Tibial nerve (tissue), 4 donors: Measurements from ENCODE around the gene LGALS7B. TPM values are rescaled to one million over a fixed set of nuclear protein-coding genes. Genes with fewer than 3 reads are reported as not detected.
"Not testable (repeated sequence)": the region's sequence is repeated elsewhere in the genome, so short reads cannot be mapped to it uniquely, and the experiment has no call there.

ENCODE experiments used
- DNase-seq, 2 donors: peaks; one replicate each; pipeline ENCODE4 v3.0.0-alpha.2; 2019; ENCODE audit warnings: low spot score in 2 of 2
- H3K27ac ChIP-seq, 4 donors: fragments of 200-600 bp; sonication (generic) in 3 of 4; one replicate each; pipeline ENCODE4 v1.5.1; 2017 to 2019; ENCODE audit warnings: mild to moderate bottlenecking in 1 of 4
- H3K27me3 ChIP-seq, 2 donors: fragments of 200-600 bp; sonication (generic) in 1 of 2; one replicate each; pipeline versions ENCODE4 v1.5.1 to v1.6.0; 2017 to 2019
- H3K36me3 ChIP-seq, 3 donors: fragments of 200-600 bp; sonication (generic); one replicate each; pipeline ENCODE4 v1.5.1; 2018 to 2019
- H3K4me1 ChIP-seq, 4 donors: fragments of 200-600 bp; sonication (generic) in 3 of 4; one replicate each; pipeline ENCODE4 v1.5.1; 2017 to 2019
- H3K4me3 ChIP-seq, 4 donors: fragments of 200-600 bp; sonication (generic) in 3 of 4; one replicate each; pipeline ENCODE4 v1.5.1; 2017 to 2019; ENCODE audit warnings: mild to moderate bottlenecking in 1 of 4, moderate library complexity in 1 of 4
- H3K9me3 ChIP-seq, 4 donors: fragments of 200-600 bp; sonication (generic) in 3 of 4; one replicate each; pipeline ENCODE4 v1.5.1; 2017 to 2019
- EP300 ChIP-seq, 2 donors: sonication (generic); formaldehyde crosslinking; IDR thresholded peaks; one replicate each; pipeline ENCODE4 v1.6.1; 2017; ENCODE audit warnings: antibody characterized with exemption in 2 of 2, mild to moderate bottlenecking in 1 of 2
- POLR2A ChIP-seq, 2 donors: fragments of 450-650 bp; IDR thresholded peaks; one replicate each; pipeline ENCODE4 v1.6.1; 2017; ENCODE audit warnings: antibody characterized with exemption in 2 of 2, mild to moderate bottlenecking in 2 of 2, moderate library complexity in 2 of 2
- WGBS, 2 donors: methylation state at CpG; one replicate each; pipeline ENCODE4 v1.1.5; 2018; 5-methylcytosine and 5-hydroxymethylcytosine counted together
- total RNA-seq, 4 donors: library from RNA; depleted of rRNA; stranded (reverse); fragments of >200 nt; gene quantifications; one replicate each; pipeline ENCODE4 v1.1.0, GENCODE V29; 2016
- TF ChIP-seq, protein P1 (sequence below), 5 experiments: fragments of 200-600 bp in 3 of 5; fragments of 450-650 bp in 2 of 5; sonication (generic) in 3 of 5; IDR thresholded peaks; one replicate each; pipeline ENCODE4 v1.5.1; 2016 to 2019; ENCODE audit warnings: antibody characterized with exemption in 5 of 5, mild to moderate bottlenecking in 3 of 5, moderate library complexity in 2 of 5

LGALS7B gene
- total RNA-seq, 4 donors from 2014 or later, result not detected

DNA sequence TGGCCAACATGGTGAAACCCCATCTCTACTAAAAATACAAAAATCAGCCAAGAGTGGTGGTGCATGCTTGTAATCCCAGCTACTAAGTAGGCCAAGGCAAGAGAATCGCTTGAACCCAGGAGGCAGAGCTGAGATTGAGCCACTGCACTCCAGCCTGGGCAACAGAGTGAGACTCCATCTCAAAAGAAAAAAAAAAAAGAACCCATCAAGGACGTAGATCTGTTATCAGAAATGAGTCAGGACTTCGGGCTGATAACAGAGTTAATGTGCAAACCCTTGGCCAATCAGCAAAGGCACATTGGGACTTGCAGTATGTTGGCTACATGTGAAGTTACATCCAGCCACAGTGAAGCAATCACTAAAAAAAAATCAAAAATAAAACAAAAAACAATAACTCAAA, 4.8 kb upstream of the LGALS7B start:
- no peak for DNase-seq
- Histone ChIP-seq H3K27ac (no peak overlapping the region), H3K9me3 (no peaks in the 10 kb centered on the region), H3K4me1 (no peaks in the 10 kb centered on the region), H3K36me3 (no peaks in the 10 kb centered on the region), H3K4me3 (no peak overlapping the region), H3K27me3 (no peaks in the 10 kb centered on the region)
- 78 to 89% methylated on average over 3 of the region's 3 CpGs for WGBS, 2 donors
- TF ChIP-seq POLR2A (IDR thresholded peaks at IDR 0.05), result no peak

- WGBS, 2 donors, result 97 to 98% methylated on average over 7 of the region's 7 CpGs
- TF ChIP-seq, protein P1, sequence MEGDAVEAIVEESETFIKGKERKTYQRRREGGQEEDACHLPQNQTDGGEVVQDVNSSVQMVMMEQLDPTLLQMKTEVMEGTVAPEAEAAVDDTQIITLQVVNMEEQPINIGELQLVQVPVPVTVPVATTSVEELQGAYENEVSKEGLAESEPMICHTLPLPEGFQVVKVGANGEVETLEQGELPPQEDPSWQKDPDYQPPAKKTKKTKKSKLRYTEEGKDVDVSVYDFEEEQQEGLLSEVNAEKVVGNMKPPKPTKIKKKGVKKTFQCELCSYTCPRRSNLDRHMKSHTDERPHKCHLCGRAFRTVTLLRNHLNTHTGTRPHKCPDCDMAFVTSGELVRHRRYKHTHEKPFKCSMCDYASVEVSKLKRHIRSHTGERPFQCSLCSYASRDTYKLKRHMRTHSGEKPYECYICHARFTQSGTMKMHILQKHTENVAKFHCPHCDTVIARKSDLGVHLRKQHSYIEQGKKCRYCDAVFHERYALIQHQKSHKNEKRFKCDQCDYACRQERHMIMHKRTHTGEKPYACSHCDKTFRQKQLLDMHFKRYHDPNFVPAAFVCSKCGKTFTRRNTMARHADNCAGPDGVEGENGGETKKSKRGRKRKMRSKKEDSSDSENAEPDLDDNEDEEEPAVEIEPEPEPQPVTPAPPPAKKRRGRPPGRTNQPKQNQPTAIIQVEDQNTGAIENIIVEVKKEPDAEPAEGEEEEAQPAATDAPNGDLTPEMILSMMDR (IDR thresholded peaks at IDR 0.05), result no peak
- no peak for TF ChIP-seq EP300 (IDR thresholded peaks at IDR 0.05)
- TF ChIP-seq POLR2A (IDR thresholded peaks at IDR 0.05), result no peak
- no peaks in the 10 kb centered on the region for H3K36me3 ChIP-seq
Observed at GRCh38 chr19:38785187-38785699, 3.8 kb upstream of the LGALS7B start.

GRCh38 chr19:38786061-38786460, 2.9 kb upstream of the LGALS7B start:
- not testable (repeated sequence) for H3K9me3 ChIP-seq, H3K4me1 ChIP-seq, H3K27ac ChIP-seq, DNase-seq, H3K36me3 ChIP-seq, H3K4me3 ChIP-seq, H3K27me3 ChIP-seq
- WGBS, 2 donors, result 84 to 88% methylated on average over 3 of the region's 3 CpGs

More at GRCh38 chr19:38785187-38785699, 3.8 kb upstream of the LGALS7B start:
- no peak for DNase-seq
- Histone ChIP-seq H3K9me3 (no peaks in the 10 kb centered on the region), H3K4me3 (no peak overlapping the region), H3K4me1 (no peaks in the 10 kb centered on the region), H3K27me3 (no peaks in the 10 kb centered on the region), H3K27ac (no peak overlapping the region)

- Histone ChIP-seq H3K4me1 (no peaks in the 10 kb centered on the region), H3K27ac (no peak overlapping the region), H3K9me3 (no peaks in the 10 kb centered on the region), H3K4me3 (no peak overlapping the region), H3K27me3 (no peaks in the 10 kb centered on the region), H3K36me3 (no peaks in the 10 kb centered on the region)
- WGBS, 2 donors, result 69 to 78% methylated on average over 10 to 11 of the region's 11 CpGs
- DNase-seq, result no peak
- TF ChIP-seq POLR2A (IDR thresholded peaks at IDR 0.05), result no peak
- TF ChIP-seq, protein P1 (IDR thresholded peaks at IDR 0.05), result no peak
- no peak for TF ChIP-seq EP300 (IDR thresholded peaks at IDR 0.05)
Observed at GRCh38 chr19:38786572-38787265, 2.3 kb upstream of the LGALS7B start.

DNA sequence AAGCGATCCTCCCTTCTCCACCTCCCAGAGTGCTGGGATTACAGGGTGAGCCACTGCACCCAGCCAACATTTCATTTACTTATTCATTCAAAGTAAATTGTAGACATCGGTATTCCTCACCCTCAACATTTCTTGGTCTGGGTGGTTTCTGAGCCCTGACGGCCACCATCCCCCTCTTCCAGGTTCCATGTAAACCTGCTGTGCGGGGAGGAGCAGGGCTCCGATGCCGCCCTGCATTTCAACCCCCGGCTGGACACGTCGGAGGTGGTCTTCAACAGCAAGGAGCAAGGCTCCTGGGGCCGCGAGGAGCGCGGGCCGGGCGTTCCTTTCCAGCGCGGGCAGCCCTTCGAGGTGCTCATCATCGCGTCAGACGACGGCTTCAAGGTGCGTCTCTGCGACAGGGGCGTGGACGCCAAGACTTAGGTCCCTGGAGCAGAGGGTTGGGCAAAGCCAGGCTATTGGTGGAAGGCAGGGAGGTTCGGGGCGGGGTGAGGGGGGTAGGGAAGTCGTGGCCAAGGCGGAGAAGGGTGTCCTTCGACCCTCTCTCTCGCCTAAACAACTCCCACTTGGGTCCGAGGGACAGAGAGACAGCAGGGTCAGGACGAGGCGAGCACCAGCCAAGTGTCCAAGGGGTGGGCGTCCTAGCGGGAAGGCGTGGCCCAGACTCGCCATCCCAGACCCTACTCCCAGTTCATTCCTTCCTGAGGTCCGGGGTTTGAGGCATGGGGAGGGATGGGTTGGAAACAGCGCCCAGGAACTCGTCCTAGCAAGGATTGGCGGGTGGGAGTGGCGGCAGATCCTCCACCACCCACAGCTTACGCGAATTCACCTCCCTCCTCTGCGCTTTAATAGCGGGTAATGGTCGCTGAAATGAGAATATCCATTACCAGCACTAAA, 1.8 kb downstream of the LGALS7B start:
- WGBS, 2 donors, result 51 to 56% methylated on average over 13 to 17 of the region's 49 CpGs
- H3K27me3 ChIP-seq, H3K36me3 ChIP-seq, H3K4me1 ChIP-seq, H3K27ac ChIP-seq, H3K9me3 ChIP-seq, DNase-seq: not testable (repeated sequence)
- H3K4me3 ChIP-seq, result peak overlapping the region in 1 of 4 donors; percentile 32

DNA sequence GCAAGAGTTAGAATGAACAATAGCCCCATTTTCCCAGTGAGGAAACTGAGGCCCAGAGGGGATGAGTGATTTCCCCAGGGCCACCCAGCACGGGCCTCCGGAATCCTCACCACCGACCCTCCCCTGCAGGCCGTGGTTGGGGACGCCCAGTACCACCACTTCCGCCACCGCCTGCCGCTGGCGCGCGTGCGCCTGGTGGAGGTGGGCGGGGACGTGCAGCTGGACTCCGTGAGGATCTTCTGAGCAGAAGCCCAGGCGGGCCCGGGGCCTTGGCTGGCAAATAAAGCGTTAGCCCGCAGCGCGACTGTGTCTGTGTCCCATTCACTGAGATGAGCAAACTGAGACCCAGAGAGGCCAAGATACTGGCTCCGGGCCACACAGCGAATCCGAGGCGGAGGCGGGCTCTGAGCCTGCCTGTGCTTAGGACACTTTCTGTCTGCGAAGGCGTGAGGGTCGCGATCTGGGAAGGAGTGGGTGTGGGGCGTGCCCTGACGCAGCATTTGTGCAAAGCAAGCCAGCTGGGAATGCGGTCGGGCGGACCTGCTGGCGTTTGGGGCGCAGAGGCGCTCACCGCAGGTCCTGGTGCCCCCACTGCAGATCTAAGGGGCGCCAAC, 2.6 kb downstream of the LGALS7B start:
- not testable (repeated sequence) for H3K27ac ChIP-seq, H3K36me3 ChIP-seq, H3K9me3 ChIP-seq, DNase-seq, H3K27me3 ChIP-seq, H3K4me1 ChIP-seq
- no CpG with 5 or more reads among the region's 40 CpGs for WGBS, 2 donors
- H3K4me3 ChIP-seq, result peak overlapping the region in 1 of 4 donors; percentile 32
